ENCODE data around the gene COL6A3. TPM values are rescaled to one million over a fixed set of nuclear protein-coding genes. Genes with fewer than 3 reads are reported as not detected.
"Not testable (repeated sequence)": the region's sequence is repeated elsewhere in the genome, so short reads cannot be mapped to it uniquely, and the experiment has no call there.

Gene COL6A3
- total RNA-seq, 1 donor from 2014 or later: 156 TPM

DNA sequence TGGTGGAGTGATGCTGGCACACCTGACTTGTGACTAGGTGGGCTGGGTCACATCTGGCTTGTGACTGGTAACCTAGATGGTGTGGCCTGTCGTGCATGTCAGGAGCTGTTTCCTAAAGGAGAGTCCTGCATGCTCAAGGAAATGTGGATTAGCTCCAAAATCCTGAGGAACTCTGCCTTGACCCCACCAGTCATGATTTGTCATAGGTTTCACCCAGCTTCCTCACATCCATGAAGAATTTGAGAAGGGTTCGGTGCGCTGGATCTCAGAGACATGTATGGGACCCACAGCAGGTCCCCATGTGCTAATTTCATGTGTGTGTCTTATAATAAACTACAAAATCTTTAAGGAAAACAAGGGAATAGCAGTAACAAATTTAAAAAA lies 107.2 kb downstream of the COL6A3 start:
- TF ChIP-seq, protein P1, sequence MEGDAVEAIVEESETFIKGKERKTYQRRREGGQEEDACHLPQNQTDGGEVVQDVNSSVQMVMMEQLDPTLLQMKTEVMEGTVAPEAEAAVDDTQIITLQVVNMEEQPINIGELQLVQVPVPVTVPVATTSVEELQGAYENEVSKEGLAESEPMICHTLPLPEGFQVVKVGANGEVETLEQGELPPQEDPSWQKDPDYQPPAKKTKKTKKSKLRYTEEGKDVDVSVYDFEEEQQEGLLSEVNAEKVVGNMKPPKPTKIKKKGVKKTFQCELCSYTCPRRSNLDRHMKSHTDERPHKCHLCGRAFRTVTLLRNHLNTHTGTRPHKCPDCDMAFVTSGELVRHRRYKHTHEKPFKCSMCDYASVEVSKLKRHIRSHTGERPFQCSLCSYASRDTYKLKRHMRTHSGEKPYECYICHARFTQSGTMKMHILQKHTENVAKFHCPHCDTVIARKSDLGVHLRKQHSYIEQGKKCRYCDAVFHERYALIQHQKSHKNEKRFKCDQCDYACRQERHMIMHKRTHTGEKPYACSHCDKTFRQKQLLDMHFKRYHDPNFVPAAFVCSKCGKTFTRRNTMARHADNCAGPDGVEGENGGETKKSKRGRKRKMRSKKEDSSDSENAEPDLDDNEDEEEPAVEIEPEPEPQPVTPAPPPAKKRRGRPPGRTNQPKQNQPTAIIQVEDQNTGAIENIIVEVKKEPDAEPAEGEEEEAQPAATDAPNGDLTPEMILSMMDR (IDR thresholded peaks at IDR 0.05): no peak
- no peak for DNase-seq (ENCODE audit: low spot score in 2 of 2)
- Histone ChIP-seq H3K9me3 (no peaks in the 10 kb centered on the region), H3K27me3 (no peaks in the 10 kb centered on the region), H3K36me3 (no peaks in the 10 kb centered on the region), H3K27ac (peak overlapping the region in 1 of 2 donors; percentile 4), H3K4me3 (no peak overlapping the region), H3K4me1 (peaks cover 0 to 28% of the 10 kb centered on the region in 2 donors)
- intact Hi-C loops (cut with DNase I): no loop called here

DNA sequence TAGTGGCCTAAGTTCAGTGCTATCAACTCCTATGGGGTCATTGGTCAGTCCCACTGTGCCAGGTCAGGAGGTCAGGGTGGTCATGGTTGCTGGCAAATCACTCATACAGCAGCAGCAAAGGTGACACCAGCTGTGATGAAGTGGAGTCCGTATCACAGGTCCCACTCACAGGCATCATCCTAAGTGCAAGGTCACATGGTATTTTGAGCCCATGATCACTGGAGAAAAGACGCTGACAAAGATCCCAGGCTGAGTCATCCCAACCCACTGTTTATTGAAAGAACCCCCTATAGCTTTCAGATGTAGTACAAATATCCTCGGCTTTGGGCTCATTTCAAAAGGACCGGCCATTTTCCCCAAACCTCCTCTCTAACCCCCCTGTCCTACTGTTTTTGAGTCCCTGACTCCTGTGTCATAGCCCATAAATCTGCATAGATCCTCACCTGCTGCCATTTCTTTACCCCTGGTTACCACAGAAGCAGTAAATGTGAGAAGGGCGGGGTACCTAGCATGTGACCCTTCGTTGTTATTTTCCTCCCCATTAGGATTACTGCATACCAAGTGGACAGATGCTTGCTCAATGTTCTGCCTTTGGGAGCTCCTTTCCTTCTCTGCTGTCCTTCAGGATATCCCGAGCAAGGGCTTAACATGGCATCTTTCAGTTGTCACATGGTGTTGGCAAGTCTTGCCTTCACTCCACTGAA lies 107.7 kb downstream of the COL6A3 start:
- intact Hi-C loops (cut with DNase I): no loop called here
- Histone ChIP-seq H3K27ac (peak overlapping the region in 1 of 2 donors; percentile 4), H3K4me3 (no peak overlapping the region)

DNA sequence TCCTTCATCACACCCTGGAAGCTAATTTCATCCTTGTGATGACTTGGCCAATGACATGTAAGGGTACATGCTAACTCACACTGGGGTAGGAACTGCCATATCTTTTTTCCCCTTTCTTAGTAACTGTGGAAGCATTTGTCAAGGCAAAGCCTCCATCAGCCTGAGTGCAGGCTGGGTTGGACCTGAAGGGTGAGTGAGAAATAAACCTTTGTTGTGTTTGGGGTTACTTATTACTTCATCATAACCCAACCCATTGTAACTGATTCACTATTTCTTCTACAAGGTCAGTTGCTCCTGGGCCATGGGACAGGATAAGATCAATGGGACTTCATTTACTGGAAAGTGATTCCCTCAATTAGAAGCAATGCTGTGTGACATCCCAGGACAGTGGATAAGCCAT lies 108.4 kb downstream of the COL6A3 start:
- Histone ChIP-seq H3K27me3 (no peaks in the 10 kb centered on the region), H3K4me3 (no peak overlapping the region), H3K4me1 (peaks cover 0 to 27% of the 10 kb centered on the region in 2 donors), H3K9me3 (no peaks in the 10 kb centered on the region), H3K36me3 (no peaks in the 10 kb centered on the region), H3K27ac (no peak overlapping the region)
- no peak for DNase-seq (ENCODE audit: low spot score in 2 of 2)
- TF ChIP-seq, protein P1 (IDR thresholded peaks at IDR 0.05): no peak
- intact Hi-C loops (cut with DNase I): no loop called here

More for the DNA sequence above, 107.7 kb downstream of the COL6A3 start:
- DNase-seq (ENCODE audit: low spot score in 2 of 2): no peak
- Histone ChIP-seq H3K27me3 (no peaks in the 10 kb centered on the region), H3K4me1 (peaks cover 0 to 28% of the 10 kb centered on the region in 2 donors), H3K36me3 (no peaks in the 10 kb centered on the region), H3K9me3 (no peaks in the 10 kb centered on the region)
- TF ChIP-seq, protein P1 (IDR thresholded peaks at IDR 0.05): no peak

DNA sequence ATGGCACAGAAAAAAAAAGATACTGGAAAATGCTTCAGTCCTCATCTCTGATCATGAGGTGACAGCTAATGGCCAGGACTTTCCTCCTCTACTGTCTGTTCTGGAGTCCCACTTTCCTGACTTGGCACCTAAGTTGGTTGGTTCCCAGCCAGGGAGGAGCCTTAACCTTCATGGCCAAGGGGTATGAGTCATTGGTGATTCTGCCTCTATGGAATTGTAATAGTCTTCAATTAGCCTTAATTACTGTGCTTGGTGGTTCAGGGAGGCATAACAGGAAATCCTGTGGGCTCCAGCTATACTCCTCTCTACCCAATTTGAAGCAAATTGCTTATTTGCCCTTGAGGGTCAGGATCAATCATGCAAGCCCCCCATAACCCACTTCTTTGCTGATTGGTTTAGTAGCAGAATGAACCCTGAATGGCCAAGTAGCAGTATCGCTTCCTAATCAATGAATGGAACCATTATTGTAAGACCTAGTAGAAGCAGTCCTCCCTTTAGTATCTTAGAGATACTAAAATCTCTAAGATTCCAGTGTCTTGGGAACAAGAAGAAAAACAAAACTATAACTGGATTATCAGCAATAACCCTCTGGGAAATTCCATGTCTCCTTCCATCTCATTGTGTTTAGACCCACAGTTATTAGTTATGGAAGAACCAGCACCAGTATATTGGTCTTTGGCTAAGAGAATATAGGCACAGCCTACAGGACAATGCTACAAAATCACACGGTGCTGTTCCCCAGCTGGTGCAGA lies 109.0 kb downstream of the COL6A3 start:
- H3K9me3 ChIP-seq: no peaks in the 10 kb centered on the region
- H3K27me3 ChIP-seq: no peaks in the 10 kb centered on the region
- intact Hi-C loops (cut with DNase I): no loop called here
- no peak overlapping the region for H3K4me3 ChIP-seq
- no peaks in the 10 kb centered on the region for H3K36me3 ChIP-seq
- TF ChIP-seq, protein P1 (IDR thresholded peaks at IDR 0.05): no peak
- no peak overlapping the region for H3K27ac ChIP-seq
- H3K4me1 ChIP-seq: peaks cover 0 to 23% of the 10 kb centered on the region in 2 donors
- DNase-seq (ENCODE audit: low spot score in 2 of 2): no peak

DNA sequence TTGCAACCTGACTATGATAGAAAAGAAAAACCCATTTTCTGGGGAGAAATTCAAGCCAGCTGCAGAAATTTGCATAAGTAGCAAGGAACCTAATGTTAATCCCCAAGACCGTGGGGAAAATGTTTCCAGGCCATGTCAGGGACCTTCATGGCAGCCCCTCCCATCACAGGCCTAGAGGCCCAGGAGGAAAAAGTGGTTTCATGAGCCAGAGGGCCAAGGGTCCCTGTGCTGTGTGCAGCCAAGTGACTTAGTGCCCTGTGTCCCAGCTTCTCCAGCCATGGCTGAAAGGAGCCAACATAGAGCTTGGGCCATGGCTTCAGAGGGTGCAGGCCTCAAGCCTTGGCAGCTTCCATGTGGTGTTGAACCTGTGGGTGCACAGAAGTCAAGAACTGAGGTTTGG lies 110.7 kb downstream of the COL6A3 start:
- DNase-seq (ENCODE audit: low spot score in 2 of 2); H3K27ac ChIP-seq; intact Hi-C loops (cut with DNase I); H3K36me3 ChIP-seq; H3K9me3 ChIP-seq; H3K27me3 ChIP-seq; H3K4me3 ChIP-seq: not testable (repeated sequence)
- H3K4me1 ChIP-seq: peaks cover 0 to 12% of the 10 kb centered on the region in 2 donors

DNA sequence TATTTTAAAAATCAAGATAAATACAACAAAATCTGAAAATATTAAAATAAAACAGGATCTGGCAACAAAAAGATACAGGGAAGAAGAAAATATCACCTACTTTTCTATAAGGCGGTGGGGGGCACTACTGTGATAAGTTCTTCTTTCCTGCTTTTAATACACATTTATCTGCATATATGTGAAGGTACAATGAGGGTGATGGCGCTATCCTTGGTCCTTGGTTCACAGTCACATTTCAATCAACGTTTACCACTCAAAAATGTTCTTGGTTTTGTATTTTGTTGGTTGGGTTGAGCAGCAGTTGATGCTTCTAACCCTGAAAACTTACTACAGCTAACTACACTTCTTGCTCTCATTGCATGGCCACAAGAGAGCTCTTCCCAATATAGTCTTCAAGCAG lies 112.4 kb downstream of the COL6A3 start:
- no peaks in the 10 kb centered on the region for H3K9me3 ChIP-seq
- H3K4me1 ChIP-seq: peaks cover 0 to 16% of the 10 kb centered on the region in 2 donors
- H3K27me3 ChIP-seq: no peaks in the 10 kb centered on the region
- intact Hi-C loops (cut with DNase I): no loop called here
- no peaks in the 10 kb centered on the region for H3K36me3 ChIP-seq
- TF ChIP-seq, protein P1 (IDR thresholded peaks at IDR 0.05): no peak
- H3K27ac ChIP-seq: no peak overlapping the region
- DNase-seq (ENCODE audit: low spot score in 2 of 2): no peak
- H3K4me3 ChIP-seq: no peak overlapping the region
